NCI-H2081 treated with DMSO at 0.1 percent for 48 hours (cell line): ENCODE measurements around the gene TTYH3.
"Not testable (repeated sequence)": the region's sequence is repeated elsewhere in the genome, so short reads cannot be mapped to it uniquely, and the experiment has no call there.

Experiments
- DNase-seq: peaks from one replicate; lab custom pipeline; 2025; lab: John Stamatoyannopoulos, UW

Gene TTYH3

DNA sequence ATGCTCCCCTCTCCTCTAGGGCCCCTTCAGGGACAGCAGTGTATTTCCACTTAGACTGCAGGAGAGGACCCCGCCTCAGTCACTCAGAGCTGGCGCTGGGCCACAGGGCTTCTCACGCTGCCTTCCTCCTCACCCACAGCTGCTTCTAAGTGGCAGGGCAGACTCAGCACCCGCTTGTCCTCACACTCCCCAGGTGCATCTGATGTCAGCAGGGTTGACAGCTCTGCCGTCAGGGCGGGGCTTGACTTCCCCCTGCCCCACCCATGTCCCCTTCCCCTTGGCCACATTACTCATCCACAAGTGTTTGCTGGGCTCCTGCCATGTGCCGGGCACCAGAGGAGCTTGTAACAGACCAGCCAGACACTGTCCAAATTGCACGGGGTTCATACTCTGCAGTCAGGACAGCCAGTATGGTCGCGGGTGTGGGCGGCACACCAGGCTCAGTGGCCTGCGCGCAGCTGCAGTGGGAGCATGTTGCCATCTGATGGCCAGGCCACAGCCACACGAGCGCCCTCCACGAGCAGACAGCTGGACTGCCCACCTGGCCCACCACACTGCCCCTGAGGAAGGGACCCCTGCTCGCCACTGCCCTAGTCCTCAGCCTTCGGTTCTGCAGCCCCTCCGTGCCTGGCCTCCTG lies 29.3 kb upstream of the TTYH3 start:
- DNase-seq = no peak

GRCh38 chr7:2603044-2603965 lies 28.5 kb upstream of the TTYH3 start:
- DNase-seq = no peak

GRCh38 chr7:2604608-2605174 lies 27.1 kb upstream of the TTYH3 start:
- peak; percentile 73 for DNase-seq

DNA sequence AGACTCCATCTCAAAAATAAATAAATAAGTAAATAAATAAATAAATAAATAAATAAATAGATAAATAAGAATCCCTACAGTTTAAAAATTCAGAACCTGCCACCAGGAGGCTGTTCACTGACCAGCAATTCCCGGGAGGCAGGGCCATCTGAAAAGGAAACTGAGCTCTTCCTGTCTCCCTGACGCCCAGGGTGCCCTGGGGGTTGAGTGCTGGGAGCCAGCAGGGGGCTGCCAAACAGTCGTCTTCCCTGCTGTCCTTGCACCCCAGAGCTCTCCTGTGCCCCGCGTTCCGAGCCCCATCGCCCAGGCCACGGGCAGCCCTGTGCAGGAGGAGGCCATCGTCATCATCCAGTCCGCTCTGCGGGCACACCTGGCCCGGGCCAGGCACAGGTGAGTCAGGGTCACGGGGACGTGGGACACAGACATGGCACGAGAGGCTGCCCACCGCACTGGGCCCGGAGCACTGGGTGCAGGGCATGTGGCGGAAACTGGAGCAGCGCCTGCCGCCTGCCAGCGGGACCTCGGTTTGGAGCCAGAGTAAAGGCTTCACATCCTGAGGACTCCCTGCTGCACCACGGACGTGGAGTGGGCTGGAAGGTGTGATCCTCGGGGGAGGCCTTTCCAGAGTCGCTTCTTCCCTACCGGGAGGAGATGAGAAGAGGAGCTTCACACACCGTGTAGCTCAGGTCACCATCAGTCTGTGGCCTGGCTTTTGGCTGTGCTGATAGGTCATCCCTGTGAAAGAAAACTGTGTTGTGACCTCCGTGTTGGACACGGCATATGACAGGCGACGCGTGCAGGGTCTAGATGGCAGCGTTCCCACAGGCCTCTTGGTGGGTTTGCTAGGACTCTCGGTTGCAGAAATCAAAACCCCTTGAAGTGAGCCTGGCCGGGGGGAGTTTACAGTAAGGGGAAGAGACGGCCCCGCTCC lies 25.9 kb upstream of the TTYH3 start:
- no peak for DNase-seq

- no peak for DNase-seq
These were observed 25.2 kb upstream of the TTYH3 start for GRCh38 chr7:2606539-2606936.

DNA sequence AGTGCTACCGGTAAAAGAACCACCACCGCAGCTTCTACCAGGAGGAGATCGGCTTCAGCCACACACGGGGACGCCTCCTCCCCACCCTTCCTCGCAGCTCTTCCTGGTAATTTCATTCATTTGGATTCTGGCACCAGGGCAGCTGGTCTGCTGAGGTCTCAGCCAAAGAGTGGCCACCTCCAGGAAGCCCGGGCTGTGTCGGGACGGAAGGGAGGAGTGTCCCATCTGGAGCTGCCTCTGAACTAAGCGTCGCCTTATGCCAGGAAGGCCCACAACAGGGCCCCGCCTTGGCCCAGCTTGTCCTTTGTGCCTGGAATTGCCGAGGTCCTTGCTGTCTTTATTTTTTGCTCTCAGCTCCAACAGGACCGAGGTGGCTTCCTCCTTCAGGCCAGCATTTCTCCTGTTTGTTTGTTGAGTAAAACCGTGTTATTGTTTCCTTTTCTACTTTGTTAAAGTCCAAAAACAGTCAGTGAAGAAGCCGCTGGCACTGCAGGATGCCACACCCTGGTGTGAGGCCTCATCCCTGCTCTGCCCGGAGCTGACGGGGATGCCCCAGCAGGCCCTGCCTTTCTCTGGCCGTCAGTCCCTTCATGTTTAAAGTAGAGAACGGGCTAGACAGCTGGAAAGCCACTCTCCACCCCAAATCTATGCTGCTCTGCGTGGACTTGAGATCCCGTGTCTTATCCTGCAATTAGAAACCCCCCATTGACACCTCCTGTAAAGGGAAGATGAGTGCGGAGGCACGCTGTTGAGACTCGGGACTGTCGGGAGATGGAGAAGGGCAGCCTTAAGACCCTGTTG lies 24.5 kb upstream of the TTYH3 start:
- no peak for DNase-seq

GRCh38 chr7:2607923-2608904 lies 23.6 kb upstream of the TTYH3 start:
- DNase-seq = no peak

- DNase-seq = no peak
These were observed 22.8 kb upstream of the TTYH3 start for GRCh38 chr7:2608921-2609411.

- DNase-seq = not testable (repeated sequence)
These were observed 22.1 kb upstream of the TTYH3 start for GRCh38 chr7:2609646-2610045.

GRCh38 chr7:2610466-2610865 lies 21.3 kb upstream of the TTYH3 start:
- no peak for DNase-seq

GRCh38 chr7:2610898-2611297 lies 20.9 kb upstream of the TTYH3 start:
- DNase-seq = no peak

DNA sequence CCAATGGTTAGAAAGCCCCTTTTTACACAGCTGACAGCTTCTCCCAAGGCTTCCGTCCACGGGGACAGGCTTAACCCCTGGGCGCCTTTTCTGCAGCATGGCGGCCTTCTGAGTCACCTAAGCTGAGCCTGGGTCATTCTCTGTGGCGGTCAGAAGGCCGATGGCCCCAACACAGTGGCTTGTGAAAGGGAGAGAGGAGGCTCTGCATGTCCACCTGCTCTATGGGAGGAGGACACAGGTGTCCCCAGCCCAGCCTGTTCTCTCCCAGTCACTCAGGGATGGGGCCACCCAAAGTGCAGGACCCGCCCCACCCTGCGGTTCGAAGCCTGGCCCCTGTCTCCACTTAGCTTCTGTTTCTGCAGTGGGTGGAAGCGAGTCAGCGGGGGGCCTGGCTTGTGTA lies 20.4 kb upstream of the TTYH3 start:
- DNase-seq = no peak

DNA sequence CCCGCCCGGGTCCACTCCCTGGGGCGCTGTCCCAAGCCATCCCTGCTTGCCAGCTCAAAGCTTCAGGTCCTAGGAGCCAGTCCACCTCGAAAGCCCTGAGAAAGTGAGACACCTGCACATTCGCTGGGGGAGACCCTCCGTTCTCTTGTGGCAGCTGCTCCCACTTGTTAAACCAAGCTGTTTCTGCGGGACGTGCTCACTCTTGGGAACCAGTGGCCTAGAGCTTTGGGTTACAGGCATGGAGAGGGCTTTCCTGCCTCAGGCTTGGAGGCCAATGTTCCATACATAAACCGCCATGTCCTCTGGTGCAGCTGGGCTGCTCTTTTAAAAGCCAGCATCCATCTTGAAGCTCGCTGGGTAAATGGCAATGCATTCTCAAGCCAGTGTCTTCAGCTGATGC lies 19.9 kb upstream of the TTYH3 start:
- no peak for DNase-seq

GRCh38 chr7:2612445-2613097 lies 19.2 kb upstream of the TTYH3 start:
- no peak for DNase-seq

- no peak for DNase-seq
These were observed 18.5 kb upstream of the TTYH3 start for GRCh38 chr7:2613098-2613930.

GRCh38 chr7:2613931-2614600 lies 17.7 kb upstream of the TTYH3 start:
- no peak for DNase-seq

DNA sequence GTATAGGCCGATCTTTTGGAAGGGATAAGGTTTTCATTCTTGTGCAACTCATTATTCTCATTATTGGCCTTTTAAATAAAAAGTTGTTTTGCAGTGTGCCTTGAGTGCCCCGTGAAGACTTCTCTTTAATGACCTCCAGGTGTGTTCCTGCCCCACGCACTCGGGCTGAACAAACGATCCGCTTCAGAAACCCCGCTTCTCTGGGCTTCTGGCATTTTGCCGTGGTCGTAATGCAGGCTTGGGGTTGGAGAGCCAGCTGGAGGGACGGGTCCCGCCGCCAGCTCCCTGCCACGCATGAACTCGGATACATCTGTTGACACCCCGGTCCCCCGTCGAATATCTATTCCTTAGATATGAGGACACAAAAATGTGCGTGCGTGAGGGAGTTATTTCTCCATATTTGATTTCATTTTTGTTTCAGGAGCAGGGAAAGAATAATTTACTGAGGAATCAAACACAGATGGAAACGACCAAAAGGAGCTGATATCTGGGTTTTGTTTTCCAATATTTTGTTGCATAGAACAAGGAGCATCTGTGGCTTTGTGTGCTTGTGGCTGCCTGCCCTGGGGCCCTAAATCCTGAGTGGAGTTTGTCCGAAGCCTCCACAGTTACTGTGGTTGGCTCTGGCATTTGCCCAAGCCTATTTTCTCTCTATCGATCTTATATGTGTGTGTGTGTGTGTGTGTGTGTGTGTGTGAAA lies 17.0 kb upstream of the TTYH3 start:
- no peak for DNase-seq
